Neuronal stem cell (in vitro differentiated cells): ENCODE results near the gene MEIOB.

ENCODE experiments used
- DNase-seq: peaks from one replicate; pipeline ENCODE4 v3.0.0-alpha.2; 2013; ENCODE audit warnings: low spot score
- H2AFZ ChIP-seq: one replicate; pipeline ENCODE4 v1.6.1; 2013; ENCODE audit warnings: mild to moderate bottlenecking, low read length, inconsistent platforms
- H2AK5ac ChIP-seq: 2 replicates; pipeline ENCODE4 v1.6.1; 2013; ENCODE audit warnings: low read depth, mild to moderate bottlenecking, inconsistent platforms, low read length, moderate library complexity, mixed read lengths
- H2BK120ac ChIP-seq: 2 replicates; pipeline ENCODE4 v1.6.1; 2013; ENCODE audit warnings: low read depth, mild to moderate bottlenecking, inconsistent platforms, low read length, moderate library complexity, mixed read lengths
- H2BK12ac ChIP-seq: one replicate; pipeline ENCODE4 v1.6.1; 2013; ENCODE audit warnings: low read length, inconsistent platforms
- H2BK15ac ChIP-seq: 2 replicates; pipeline ENCODE4 v1.6.1; 2013; ENCODE audit warnings: mild to moderate bottlenecking, low read length, inconsistent platforms, mixed read lengths
- H2BK5ac ChIP-seq: one replicate; pipeline ENCODE4 v1.6.1; 2013; ENCODE audit warnings: inconsistent platforms, mild to moderate bottlenecking, low read length, moderate library complexity
- H3K14ac ChIP-seq: one replicate; pipeline ENCODE4 v1.6.1; 2013; ENCODE audit warnings: low read length, inconsistent platforms
- H3K18ac ChIP-seq: 2 replicates; pipeline ENCODE4 v1.6.1; 2013; ENCODE audit warnings: low read length, inconsistent platforms
- H3K23ac ChIP-seq: 2 replicates; pipeline ENCODE4 v1.6.1; 2013; ENCODE audit warnings: low read depth, mild to moderate bottlenecking, mixed read lengths, low read length, inconsistent platforms; ENCODE audit not compliant: poor library complexity
- H3K27ac ChIP-seq: replicated peaks from 3 replicates; pipeline ENCODE4 v1.5.1; 2013; ENCODE audit warnings: low read length, inconsistent platforms
- H3K27me3 ChIP-seq, 3 experiments: 2 replicates each; pipeline ENCODE4 v1.6.1; 2013; ENCODE audit warnings: low read length in 3 of 3, mild to moderate bottlenecking in 2 of 3, inconsistent platforms in 1 of 3, low read depth in 1 of 3, mixed read lengths in 1 of 3, moderate library complexity in 1 of 3; ENCODE audit not compliant: control insufficient read depth in 3 of 3, insufficient read depth in 3 of 3
- H3K36me3 ChIP-seq, 2 donors: replicated peaks in 1 of 2; 2 replicates each; pipeline ENCODE4 v1.6.1; 2013; ENCODE audit warnings: low read length in 2 of 2; ENCODE audit not compliant: control insufficient read depth in 2 of 2, insufficient read depth in 2 of 2
- H3K4ac ChIP-seq: 2 replicates; pipeline ENCODE4 v1.6.1; 2013; ENCODE audit warnings: inconsistent platforms, mild to moderate bottlenecking, low read length, moderate library complexity
- H3K4me1 ChIP-seq, 2 donors: 1 replicate in 1 of 2; 2 replicates in 1 of 2; pipeline ENCODE4 v1.6.1; 2013; ENCODE audit warnings: low read length in 2 of 2, low read depth in 1 of 2; ENCODE audit not compliant: control insufficient read depth in 2 of 2, insufficient read depth in 1 of 2
- H3K4me2 ChIP-seq: one replicate; pipeline ENCODE4 v1.6.1; 2013; ENCODE audit warnings: mild to moderate bottlenecking, low read length, inconsistent platforms; ENCODE audit not compliant: insufficient read depth, poor library complexity, severe bottlenecking
- H3K4me3 ChIP-seq, 2 donors: 2 replicates each; pipeline ENCODE4 v1.5.1; 2013; ENCODE audit warnings: low read length in 2 of 2, mild to moderate bottlenecking in 2 of 2, inconsistent platforms in 1 of 2, moderate library complexity in 1 of 2
- H3K79me1 ChIP-seq: one replicate; pipeline ENCODE4 v1.6.1; 2013; ENCODE audit warnings: low read depth, mild to moderate bottlenecking, inconsistent platforms, low read length, moderate library complexity
- H3K9ac ChIP-seq: one replicate; pipeline ENCODE4 v1.6.1; 2013; ENCODE audit warnings: mild to moderate bottlenecking, low read depth, low read length, inconsistent platforms; ENCODE audit not compliant: poor library complexity
- H3K9me3 ChIP-seq, 2 donors: replicated peaks in 1 of 2; 2 replicates each; pipeline versions ENCODE3 to v1.6.1; 2013; ENCODE audit warnings: low read length in 2 of 2, mild to moderate bottlenecking in 2 of 2, inconsistent platforms in 1 of 2, low read depth in 1 of 2, mixed read lengths in 1 of 2, moderate library complexity in 1 of 2; ENCODE audit not compliant: control insufficient read depth in 2 of 2, insufficient read depth in 1 of 2
- H4K8ac ChIP-seq: one replicate; pipeline ENCODE4 v1.6.1; 2013; ENCODE audit warnings: low read depth, mild to moderate bottlenecking, inconsistent platforms, low read length, moderate library complexity
- H4K91ac ChIP-seq: one replicate; pipeline ENCODE4 v1.6.1; 2013; ENCODE audit warnings: low read length, low read depth, mild to moderate bottlenecking, inconsistent platforms; ENCODE audit not compliant: poor library complexity
- WGBS, 2 donors: extraction: QIAGEN DNeasy Blood & Tissue Kit; methylation state at CpG; one replicate each; pipeline ENCODE4 v1.1.7; 2013; ENCODE audit warnings: missing lambda C conversion rate in 2 of 2, mixed read lengths in 1 of 2; ENCODE audit not compliant: insufficient read length in 2 of 2, insufficient replicate concordance in 1 of 2; ENCODE audit errors: extremely low coverage in 2 of 2; 5-methylcytosine and 5-hydroxymethylcytosine counted together

MEIOB gene

GRCh38 chr16:1818204-1818872, 53.6 kb downstream of the MEIOB start:
- no CpG with 5 or more reads among the region's 27 CpGs for WGBS, 2 donors
- no peak overlapping the region for H3K27ac ChIP-seq

DNA sequence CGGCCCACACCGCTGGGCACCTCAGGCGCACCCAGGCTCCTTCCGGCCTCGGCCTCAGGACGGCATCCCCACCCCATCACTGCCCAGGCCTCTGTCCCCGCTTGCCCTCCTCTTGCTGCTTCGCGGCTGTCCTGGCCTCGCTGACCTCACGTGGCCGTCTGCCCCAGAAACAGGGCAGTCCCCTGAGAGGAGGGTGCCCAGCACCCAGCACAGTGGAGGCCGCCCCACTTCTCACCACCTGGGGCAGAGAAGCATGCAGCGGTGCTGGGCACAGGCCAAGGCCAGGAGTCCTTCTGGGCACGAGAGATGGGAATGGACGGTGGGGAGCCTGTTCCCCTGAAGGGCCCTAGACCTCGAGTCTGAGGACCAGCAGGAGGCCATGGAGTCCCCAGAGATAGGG, 54.2 kb downstream of the MEIOB start:
- H3K9me3 ChIP-seq: no peaks in the 10 kb centered on the region
- H2AFZ ChIP-seq: no peak overlapping the region
- no peak overlapping the region for H3K14ac ChIP-seq
- H3K4ac ChIP-seq: no peak overlapping the region
- no peaks in the 10 kb centered on the region for H3K27me3 ChIP-seq
- peaks cover 15 to 65% of the 10 kb centered on the region in 2 donors for H3K36me3 ChIP-seq
- H4K91ac ChIP-seq: no peak overlapping the region
- H3K4me3 ChIP-seq: no peak overlapping the region
- H3K4me1 ChIP-seq: no peaks in the 10 kb centered on the region
- H3K23ac ChIP-seq: no peak overlapping the region
- no peak overlapping the region for H2BK15ac ChIP-seq
- no peak overlapping the region for H2AK5ac ChIP-seq
- peaks cover 13% of the 10 kb centered on the region for H3K79me1 ChIP-seq
- WGBS, 2 donors: no CpG with 5 or more reads among the region's 17 CpGs
- peak overlapping the region; percentile 75 for H2BK5ac ChIP-seq
- no peak overlapping the region for H3K4me2 ChIP-seq
- H3K18ac ChIP-seq: no peak overlapping the region
- no peak overlapping the region for H2BK120ac ChIP-seq
- DNase-seq: no peak
- no peak overlapping the region for H2BK12ac ChIP-seq
- H3K27ac ChIP-seq: no peak overlapping the region
- peak overlapping the region; percentile 65 for H4K8ac ChIP-seq
- H3K9ac ChIP-seq: no peak overlapping the region

More at GRCh38 chr16:1818204-1818872, 53.6 kb downstream of the MEIOB start:
- no peak overlapping the region for H3K23ac ChIP-seq
- no peak overlapping the region for H4K8ac ChIP-seq
- DNase-seq: no peak
- no peaks in the 10 kb centered on the region for H3K4me1 ChIP-seq
- H3K79me1 ChIP-seq: peaks cover 15% of the 10 kb centered on the region
- H2BK5ac ChIP-seq: peak overlapping the region; percentile 75
- H3K9ac ChIP-seq: no peak overlapping the region
- H4K91ac ChIP-seq: no peak overlapping the region
- no peak overlapping the region for H3K14ac ChIP-seq
- no peaks in the 10 kb centered on the region for H3K9me3 ChIP-seq
- H2AFZ ChIP-seq: no peak overlapping the region
- no peak overlapping the region for H3K4ac ChIP-seq
- H2AK5ac ChIP-seq: no peak overlapping the region
- H2BK15ac ChIP-seq: no peak overlapping the region
- no peak overlapping the region for H3K18ac ChIP-seq
- H3K4me3 ChIP-seq: no peak overlapping the region
- H3K36me3 ChIP-seq: peaks cover 17 to 62% of the 10 kb centered on the region in 2 donors
- H3K4me2 ChIP-seq: no peak overlapping the region
- no peak overlapping the region for H2BK12ac ChIP-seq
- no peak overlapping the region for H2BK120ac ChIP-seq
- no peaks in the 10 kb centered on the region for H3K27me3 ChIP-seq

DNA sequence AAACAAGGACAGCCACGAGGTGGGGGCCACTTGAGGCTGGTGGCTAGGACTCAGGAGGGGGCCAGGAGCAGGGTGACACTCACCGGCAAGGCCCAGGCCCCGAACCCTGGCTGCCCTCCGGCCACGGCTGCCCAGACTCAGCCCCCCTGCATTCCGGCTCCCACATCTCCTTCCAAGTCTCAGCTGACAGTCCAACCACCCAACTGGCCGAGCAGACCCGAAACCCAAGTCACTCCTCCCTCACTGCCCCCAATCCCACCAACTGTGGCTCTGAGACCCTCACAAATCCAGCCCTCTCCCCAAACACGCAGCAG, 54.7 kb downstream of the MEIOB start:
- H2AFZ ChIP-seq: no peak overlapping the region
- no peak overlapping the region for H2AK5ac ChIP-seq
- no peak overlapping the region for H3K4me3 ChIP-seq
- no peak overlapping the region for H3K27ac ChIP-seq
- no peaks in the 10 kb centered on the region for H3K9me3 ChIP-seq
- H3K27me3 ChIP-seq: no peaks in the 10 kb centered on the region
- H2BK15ac ChIP-seq: no peak overlapping the region
- no peak overlapping the region for H4K8ac ChIP-seq
- H2BK5ac ChIP-seq: peak overlapping the region; percentile 75
- H3K14ac ChIP-seq: no peak overlapping the region
- H3K4me2 ChIP-seq: no peak overlapping the region
- H3K36me3 ChIP-seq: peaks cover 11 to 61% of the 10 kb centered on the region in 2 donors
- no CpG with 5 or more reads among the region's 9 CpGs for WGBS, 2 donors
- H2BK12ac ChIP-seq: no peak overlapping the region
- no peak overlapping the region for H2BK120ac ChIP-seq
- H3K79me1 ChIP-seq: peaks cover 10% of the 10 kb centered on the region
- H3K23ac ChIP-seq: no peak overlapping the region
- no peak overlapping the region for H3K9ac ChIP-seq
- H4K91ac ChIP-seq: no peak overlapping the region
- no peak overlapping the region for H3K18ac ChIP-seq
- no peaks in the 10 kb centered on the region for H3K4me1 ChIP-seq
- no peak overlapping the region for H3K4ac ChIP-seq
- DNase-seq: no peak

DNA sequence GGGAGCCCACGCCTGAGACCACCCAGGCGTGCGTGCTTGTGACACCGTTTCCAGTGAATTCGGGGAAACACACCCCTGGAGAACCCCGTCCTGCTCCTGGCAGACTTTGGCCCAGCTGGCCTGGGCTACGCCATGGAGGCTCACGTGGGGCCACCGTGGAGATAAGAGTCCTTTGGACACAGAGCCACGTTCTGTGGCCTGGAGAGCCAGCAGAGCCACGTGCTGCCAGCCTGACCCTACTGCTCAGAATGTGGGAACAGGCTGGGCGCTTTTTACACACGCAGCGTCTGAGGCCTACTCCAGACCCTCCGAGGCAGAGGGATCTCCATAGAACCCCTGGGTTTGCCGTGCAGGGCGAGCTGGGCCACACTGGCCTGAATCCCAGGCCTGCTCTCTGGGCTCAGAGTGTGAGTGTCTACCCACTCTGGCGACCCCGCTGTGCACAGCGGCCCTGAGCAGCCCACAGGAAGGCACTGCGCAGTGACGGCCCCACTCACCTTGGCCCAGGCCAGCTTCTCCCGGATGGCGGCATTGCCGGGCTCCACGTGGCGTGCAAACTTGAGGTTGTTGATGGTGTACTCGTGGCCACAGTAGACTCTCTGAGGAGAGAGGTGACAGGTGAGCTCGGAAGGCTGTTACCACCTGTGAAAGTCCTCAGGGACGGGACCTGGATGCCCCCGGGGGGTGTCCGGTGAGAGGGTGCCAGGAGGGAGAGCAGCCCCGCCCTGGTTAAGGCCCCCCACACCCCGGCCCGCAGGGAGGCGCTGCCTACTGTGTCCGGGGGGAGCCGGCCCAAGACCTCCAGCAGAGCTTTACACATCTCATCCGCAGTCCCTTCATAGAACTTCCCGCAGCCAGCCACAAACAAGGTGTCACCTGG, 55.3 kb downstream of the MEIOB start:
- peak overlapping the region; percentile 11 for H3K23ac ChIP-seq
- no peak overlapping the region for H2AK5ac ChIP-seq
- no peak overlapping the region for H2BK12ac ChIP-seq
- H4K91ac ChIP-seq: no peak overlapping the region
- H2BK15ac ChIP-seq: no peak overlapping the region
- H3K4me1 ChIP-seq: no peaks in the 10 kb centered on the region
- H3K79me1 ChIP-seq: peaks cover 7% of the 10 kb centered on the region
- H3K14ac ChIP-seq: no peak overlapping the region
- WGBS, 2 donors: no CpG with 5 or more reads among the region's 40 CpGs
- no peak overlapping the region for H3K4ac ChIP-seq
- DNase-seq: no peak
- H3K9me3 ChIP-seq: no peaks in the 10 kb centered on the region
- no peak overlapping the region for H3K4me2 ChIP-seq
- H3K9ac ChIP-seq: no peak overlapping the region
- H2BK120ac ChIP-seq: no peak overlapping the region
- no peak overlapping the region for H3K18ac ChIP-seq
- H3K27ac ChIP-seq: no peak overlapping the region
- no peak overlapping the region for H4K8ac ChIP-seq
- H3K36me3 ChIP-seq: peaks cover 10 to 57% of the 10 kb centered on the region in 2 donors
- no peaks in the 10 kb centered on the region for H3K27me3 ChIP-seq
- no peak overlapping the region for H3K4me3 ChIP-seq
- H2BK5ac ChIP-seq: no peak overlapping the region
- H2AFZ ChIP-seq: no peak overlapping the region
